Activated naive CD8-positive, alpha-beta T cell treated with anti-CD3 and anti-CD28 coated beads for 36 hours (primary cell): ENCODE data around the gene CEP164. TPM values are rescaled to one million over a fixed set of nuclear protein-coding genes. Genes with fewer than 3 reads are reported as not detected.

Experiments
- DNase-seq: peaks from one replicate; pipeline ENCODE4 v3.0.0; 2021
- H3K27ac Mint-ChIP-seq: one replicate; pipeline ENCODE4 v1.8.0; 2022; ENCODE audit warnings: mild to moderate bottlenecking, moderate library complexity, mixed read lengths
- H3K27me3 Mint-ChIP-seq: one replicate; pipeline ENCODE4 v1.8.0; 2022; ENCODE audit warnings: mild to moderate bottlenecking, mixed read lengths
- H3K36me3 Mint-ChIP-seq: one replicate; pipeline ENCODE4 v1.8.0; 2021; ENCODE audit warnings: mild to moderate bottlenecking, mixed read lengths
- H3K4me1 Mint-ChIP-seq: one replicate; pipeline ENCODE4 v1.8.0; 2021; ENCODE audit warnings: mixed read lengths
- H3K4me3 Mint-ChIP-seq: one replicate; pipeline ENCODE4 v1.8.0; 2022; ENCODE audit warnings: mild to moderate bottlenecking, moderate library complexity, mixed read lengths
- H3K9me3 Mint-ChIP-seq: one replicate; pipeline ENCODE4 v1.8.0; 2022; ENCODE audit warnings: mixed read lengths
- total RNA-seq, 2 experiments: library from RNA; stranded (reverse); gene quantifications; one replicate each; pipeline ENCODE4 v1.2.3, GENCODE V29; 2021

Gene CEP164
- 10 to 100 TPM; 24.8 to 28.3 TPM for total RNA-seq

DNA sequence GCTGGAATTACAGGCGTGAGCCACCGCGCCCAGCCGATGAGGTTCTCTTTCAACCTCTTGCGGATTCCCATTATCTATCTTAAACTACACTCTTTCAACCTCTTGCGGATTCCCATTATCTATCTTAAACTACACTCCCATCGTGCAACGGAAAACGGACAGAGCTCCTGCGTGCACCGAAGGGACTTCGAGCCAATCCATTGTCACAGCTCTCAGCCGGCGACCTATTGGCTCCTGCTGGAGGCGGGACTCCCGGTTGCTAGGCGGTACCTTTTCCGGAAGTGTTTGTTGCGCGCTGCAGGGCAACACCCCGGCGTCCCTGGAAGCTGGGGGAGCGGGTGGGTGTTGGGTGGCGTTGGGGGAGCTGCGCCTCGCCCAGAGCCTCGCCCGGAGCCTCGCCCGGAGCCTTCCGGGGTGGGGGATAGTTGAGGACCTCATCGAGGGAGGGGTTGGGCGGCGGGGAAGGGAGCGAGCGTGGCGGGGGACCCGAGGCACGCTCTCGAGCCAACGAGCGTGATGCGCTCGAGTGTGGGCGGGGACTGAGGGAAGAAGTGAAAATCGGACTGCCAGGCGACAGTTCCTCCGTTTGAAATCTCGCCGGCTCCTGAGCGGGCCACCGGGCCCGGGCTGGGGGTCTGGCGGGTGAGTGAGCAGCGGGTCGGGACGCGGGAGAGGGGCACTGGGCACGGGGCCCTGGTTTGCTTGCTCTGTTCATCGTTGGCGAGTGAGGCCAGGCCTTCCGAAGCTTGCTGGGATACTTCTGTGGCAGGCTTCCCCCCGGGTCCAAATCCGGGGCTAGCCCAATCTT is at the start of gene CEP164:
Gene CEP164, plus strand, starts transcription at position 288 of the 808 bp plus-strand sequence. CDS start 10,733 bp downstream, outside the sequence.
- Mint-ChIP-seq H3K36me3 (no peaks in the 10 kb centered on the region), H3K9me3 (no peaks in the 10 kb centered on the region), H3K27me3 (no peaks in the 10 kb centered on the region), H3K27ac (peak within 1 kb of the TSS; percentile 54), H3K4me1 (peaks cover 7% of the 10 kb centered on the region), H3K4me3 (peak within 1 kb of the TSS; percentile 68)
- peak; percentile 94 for DNase-seq

DNA sequence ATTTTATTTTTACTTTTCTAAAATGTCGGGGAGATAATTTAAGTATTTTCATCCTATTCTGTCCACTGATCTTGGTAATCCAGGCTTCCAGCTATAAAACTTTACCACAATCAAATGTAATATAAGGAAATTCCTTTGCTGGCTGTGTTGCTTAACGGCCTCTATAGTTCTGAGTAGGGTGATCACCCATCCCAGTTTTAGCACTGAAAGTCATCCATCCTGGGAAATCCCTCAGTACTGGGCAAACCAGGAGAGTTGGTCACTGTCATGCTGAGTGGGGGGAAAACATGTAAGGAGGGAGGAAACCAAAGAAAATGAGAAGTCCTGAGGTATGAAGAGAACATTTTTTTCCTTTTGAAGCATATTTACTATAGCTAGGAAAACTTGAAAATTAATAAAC is 49.3 kb upstream of the CEP164 start:
- Mint-ChIP-seq H3K4me1 (no peaks in the 10 kb centered on the region), H3K9me3 (no peaks in the 10 kb centered on the region), H3K27ac (no peak overlapping the region), H3K4me3 (no peak overlapping the region), H3K36me3 (peaks cover 19% of the 10 kb centered on the region), H3K27me3 (no peaks in the 10 kb centered on the region)
- DNase-seq: no peak

DNA sequence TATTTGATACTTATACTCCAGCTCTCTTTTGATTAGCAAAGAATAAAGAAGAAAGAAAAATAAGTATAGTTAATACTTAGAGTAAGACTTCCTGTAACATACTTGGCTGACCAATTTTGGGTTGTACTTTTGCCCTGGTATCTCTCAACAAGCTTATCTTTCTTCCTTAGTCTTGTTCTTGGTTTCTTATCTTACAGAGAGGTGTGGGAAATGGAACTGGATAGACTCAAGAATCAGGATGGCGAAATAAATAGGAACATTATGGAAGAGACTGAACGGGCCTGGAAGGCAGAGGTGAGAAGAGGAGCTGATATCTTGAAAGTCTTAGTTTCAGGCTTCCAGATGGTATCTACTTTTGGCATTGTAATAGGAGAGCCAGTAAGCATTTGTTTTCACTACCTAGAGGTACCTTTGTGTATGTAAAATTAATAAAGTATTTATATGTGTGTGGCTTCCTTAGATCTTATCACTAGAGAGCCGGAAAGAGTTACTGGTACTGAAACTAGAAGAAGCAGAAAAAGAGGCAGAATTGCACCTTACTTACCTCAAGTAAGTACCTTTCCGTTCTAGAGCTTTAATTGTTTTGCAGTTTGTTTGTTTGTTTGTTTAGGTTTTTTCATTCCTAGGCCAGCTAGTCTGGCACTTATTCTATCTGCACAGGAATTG is 47.8 kb upstream of the CEP164 start:
- no peaks in the 10 kb centered on the region for H3K9me3 Mint-ChIP-seq
- H3K27me3 Mint-ChIP-seq: no peaks in the 10 kb centered on the region
- H3K36me3 Mint-ChIP-seq: peaks cover 15% of the 10 kb centered on the region
- H3K4me1 Mint-ChIP-seq: no peaks in the 10 kb centered on the region
- H3K4me3 Mint-ChIP-seq: no peak overlapping the region
- DNase-seq: no peak
- no peak overlapping the region for H3K27ac Mint-ChIP-seq

DNA sequence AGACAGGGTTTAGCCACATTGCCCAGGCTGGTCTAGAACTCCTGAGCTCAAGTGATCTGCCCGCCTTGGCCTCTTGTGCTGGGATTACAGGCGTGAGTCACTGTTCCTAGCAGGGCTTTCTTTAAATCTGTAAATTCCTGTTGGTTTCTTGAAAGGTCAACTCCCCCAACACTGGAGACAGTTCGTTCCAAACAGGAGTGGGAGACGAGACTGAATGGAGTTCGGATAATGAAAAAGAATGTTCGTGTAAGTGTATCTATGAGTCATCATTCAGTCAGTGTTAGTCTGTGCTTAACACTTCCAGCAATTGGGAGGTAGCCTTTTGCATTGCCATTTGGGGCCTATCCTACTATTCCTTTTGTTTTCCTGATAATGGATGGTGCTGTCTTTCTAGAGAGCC is 46.5 kb upstream of the CEP164 start:
- H3K4me3 Mint-ChIP-seq: no peak overlapping the region
- peaks cover 12% of the 10 kb centered on the region for H3K36me3 Mint-ChIP-seq
- no peak overlapping the region for H3K27ac Mint-ChIP-seq
- H3K9me3 Mint-ChIP-seq: no peaks in the 10 kb centered on the region
- no peaks in the 10 kb centered on the region for H3K27me3 Mint-ChIP-seq
- H3K4me1 Mint-ChIP-seq: no peaks in the 10 kb centered on the region
- DNase-seq: no peak

GRCh38 chr11:117281869-117282268 is 45.8 kb upstream of the CEP164 start:
- no peak overlapping the region for H3K4me3 Mint-ChIP-seq

GRCh38 chr11:117282956-117283355 is 44.7 kb upstream of the CEP164 start:
- DNase-seq: no peak
- Mint-ChIP-seq H3K4me3 (no peak overlapping the region), H3K9me3 (no peaks in the 10 kb centered on the region), H3K36me3 (peaks cover 12% of the 10 kb centered on the region), H3K27me3 (no peaks in the 10 kb centered on the region), H3K4me1 (no peaks in the 10 kb centered on the region), H3K27ac (no peak overlapping the region)

More at GRCh38 chr11:117281869-117282268, 45.8 kb upstream of the CEP164 start:
- Mint-ChIP-seq H3K4me1 (no peaks in the 10 kb centered on the region), H3K27me3 (no peaks in the 10 kb centered on the region), H3K9me3 (no peaks in the 10 kb centered on the region), H3K36me3 (peaks cover 12% of the 10 kb centered on the region), H3K27ac (no peak overlapping the region)
- DNase-seq: no peak

GRCh38 chr11:117284053-117284452 is 43.6 kb upstream of the CEP164 start:
- Mint-ChIP-seq H3K27me3 (no peaks in the 10 kb centered on the region), H3K36me3 (peaks cover 12% of the 10 kb centered on the region), H3K27ac (no peak overlapping the region), H3K4me1 (no peaks in the 10 kb centered on the region), H3K4me3 (no peak overlapping the region), H3K9me3 (no peaks in the 10 kb centered on the region)
- DNase-seq: no peak

- Mint-ChIP-seq H3K27me3 (no peaks in the 10 kb centered on the region), H3K9me3 (no peaks in the 10 kb centered on the region), H3K27ac (no peak overlapping the region), H3K36me3 (peaks cover 11% of the 10 kb centered on the region), H3K4me1 (no peaks in the 10 kb centered on the region), H3K4me3 (no peak overlapping the region)
- no peak for DNase-seq
These were observed 41.1 kb upstream of the CEP164 start for GRCh38 chr11:117286588-117286987.

- Mint-ChIP-seq H3K4me3 (no peak overlapping the region), H3K9me3 (no peaks in the 10 kb centered on the region), H3K27me3 (no peaks in the 10 kb centered on the region), H3K36me3 (peaks cover 4% of the 10 kb centered on the region), H3K27ac (no peak overlapping the region), H3K4me1 (no peaks in the 10 kb centered on the region)
- no peak for DNase-seq
These were observed 40.0 kb upstream of the CEP164 start for GRCh38 chr11:117287668-117288067.

- H3K36me3 Mint-ChIP-seq: no peaks in the 10 kb centered on the region
- no peak overlapping the region for H3K4me3 Mint-ChIP-seq
- H3K27me3 Mint-ChIP-seq: no peaks in the 10 kb centered on the region
- H3K27ac Mint-ChIP-seq: no peak overlapping the region
- no peaks in the 10 kb centered on the region for H3K9me3 Mint-ChIP-seq
- no peak for DNase-seq
- no peaks in the 10 kb centered on the region for H3K4me1 Mint-ChIP-seq
These were observed 37.9 kb upstream of the CEP164 start for GRCh38 chr11:117289795-117290194.

DNA sequence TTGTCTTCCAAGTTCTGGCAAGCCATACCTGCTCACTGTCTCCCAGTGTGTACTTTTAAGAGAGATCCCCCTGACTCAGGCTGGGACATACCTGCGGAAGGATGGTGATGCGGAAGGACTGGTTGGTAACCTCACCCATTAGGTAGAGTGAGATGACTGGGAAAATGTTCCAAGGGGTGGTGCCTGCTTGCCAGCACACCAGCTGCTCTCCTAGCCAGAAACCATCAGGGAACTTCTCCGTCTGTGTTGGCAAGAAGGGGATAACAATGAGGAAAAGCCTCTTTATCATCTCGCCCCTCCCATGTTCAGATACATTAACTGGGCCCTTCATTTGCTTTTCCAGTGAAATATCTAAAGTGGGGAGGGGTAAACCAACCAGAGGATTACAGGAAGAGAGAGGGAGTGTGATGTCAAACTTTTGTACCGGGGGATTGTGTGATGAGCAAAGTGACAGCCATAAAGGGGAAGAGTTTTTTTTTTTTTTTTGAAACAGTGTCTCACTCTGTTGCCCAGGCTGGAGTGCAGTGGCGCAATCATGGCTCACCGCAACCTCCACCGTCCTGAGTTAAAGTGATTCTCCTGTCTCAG is 36.8 kb upstream of the CEP164 start, which contains the start of gene BACE1-AS:
Gene BACE1-AS, plus strand, starts transcription at position 538 of the 588 bp plus-strand sequence.
- H3K9me3 Mint-ChIP-seq: no peaks in the 10 kb centered on the region
- no peak for DNase-seq
- no peaks in the 10 kb centered on the region for H3K27me3 Mint-ChIP-seq
- no peak within 1 kb of the TSS for H3K27ac Mint-ChIP-seq
- H3K4me3 Mint-ChIP-seq: no peak within 1 kb of the TSS
- no peaks in the 10 kb centered on the region for H3K4me1 Mint-ChIP-seq
- H3K36me3 Mint-ChIP-seq: no peaks in the 10 kb centered on the region

DNA sequence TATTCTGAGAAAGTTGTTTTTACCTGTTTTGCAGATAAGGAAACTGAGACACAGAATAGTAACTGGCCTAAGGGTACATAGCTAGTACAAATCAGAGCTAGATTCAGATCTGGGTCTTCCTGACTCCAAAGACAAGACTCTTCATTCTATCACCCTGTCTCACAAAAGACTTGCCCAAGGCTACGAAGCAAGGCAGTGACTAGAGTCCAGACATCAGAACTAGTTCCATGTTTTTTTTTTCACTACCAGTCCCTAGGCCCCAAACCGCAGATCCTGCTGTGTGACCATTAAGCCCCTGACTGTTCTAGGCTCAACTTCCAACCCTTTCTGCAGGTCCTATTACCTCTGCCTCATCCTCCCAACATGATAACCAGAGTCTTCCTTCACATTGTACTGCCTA is 35.0 kb upstream of the CEP164 start:
- H3K27ac Mint-ChIP-seq: no peak overlapping the region
- H3K9me3 Mint-ChIP-seq: no peaks in the 10 kb centered on the region
- no peak overlapping the region for H3K4me3 Mint-ChIP-seq
- no peaks in the 10 kb centered on the region for H3K27me3 Mint-ChIP-seq
- H3K4me1 Mint-ChIP-seq: no peaks in the 10 kb centered on the region
- no peaks in the 10 kb centered on the region for H3K36me3 Mint-ChIP-seq
- no peak for DNase-seq

DNA sequence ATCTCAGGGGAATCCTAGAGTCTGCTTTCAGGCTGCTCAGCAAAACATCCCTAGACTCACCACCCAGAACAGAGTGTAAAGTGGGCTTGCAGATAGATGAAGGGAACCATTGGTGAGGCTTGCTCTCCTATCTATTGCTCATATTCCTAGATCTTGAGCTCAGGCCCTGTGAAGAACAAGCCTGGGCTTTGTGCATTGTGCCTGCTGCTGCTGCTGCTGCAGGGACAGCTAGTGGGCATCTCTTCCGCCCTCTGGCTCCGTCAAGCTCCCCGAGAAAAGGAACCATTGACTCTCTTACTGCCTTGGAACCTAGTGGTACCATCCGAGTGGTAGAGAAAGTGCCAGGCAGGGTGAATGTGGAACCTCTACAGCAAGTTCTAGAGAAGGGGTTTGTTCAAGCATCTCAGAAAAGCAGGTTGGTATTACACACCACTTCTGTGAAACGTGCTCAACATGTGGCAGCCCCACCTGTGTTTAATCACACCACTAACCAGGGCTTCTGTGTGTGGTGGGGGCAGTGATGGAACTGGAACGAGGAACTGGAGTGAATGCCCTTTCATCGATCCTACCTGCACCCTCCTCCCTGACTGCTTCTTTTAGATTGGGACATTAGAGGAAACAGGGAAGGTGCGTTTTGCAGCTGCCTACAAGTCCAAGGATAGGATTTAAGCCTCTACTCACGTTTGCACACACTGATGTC is 32.1 kb upstream of the CEP164 start:
- Mint-ChIP-seq H3K4me1 (no peaks in the 10 kb centered on the region), H3K27ac (no peak overlapping the region), H3K36me3 (no peaks in the 10 kb centered on the region), H3K4me3 (no peak overlapping the region), H3K27me3 (no peaks in the 10 kb centered on the region), H3K9me3 (no peaks in the 10 kb centered on the region)
- no peak for DNase-seq

GRCh38 chr11:117296881-117297280 is 30.8 kb upstream of the CEP164 start:
- Mint-ChIP-seq H3K4me1 (no peaks in the 10 kb centered on the region), H3K27me3 (no peaks in the 10 kb centered on the region), H3K9me3 (no peaks in the 10 kb centered on the region), H3K27ac (no peak overlapping the region), H3K36me3 (no peaks in the 10 kb centered on the region), H3K4me3 (no peak overlapping the region)
- no peak for DNase-seq

- Mint-ChIP-seq H3K27me3 (no peaks in the 10 kb centered on the region), H3K36me3 (no peaks in the 10 kb centered on the region), H3K27ac (no peak overlapping the region), H3K4me1 (no peaks in the 10 kb centered on the region), H3K9me3 (no peaks in the 10 kb centered on the region), H3K4me3 (no peak overlapping the region)
- no peak for DNase-seq
These were observed 29.5 kb upstream of the CEP164 start for GRCh38 chr11:117298195-117298594.
